Raji (cell line): Measurements from ENCODE around the gene VCL.

Experiments
- POLR2A ChIP-seq: IDR thresholded peaks from 2 replicates; pipeline ENCODE4 v1.6.1; 2011; ENCODE audit warnings: low read depth, low read length, control low read depth; ENCODE audit not compliant: insufficient read depth

The VCL gene

DNA sequence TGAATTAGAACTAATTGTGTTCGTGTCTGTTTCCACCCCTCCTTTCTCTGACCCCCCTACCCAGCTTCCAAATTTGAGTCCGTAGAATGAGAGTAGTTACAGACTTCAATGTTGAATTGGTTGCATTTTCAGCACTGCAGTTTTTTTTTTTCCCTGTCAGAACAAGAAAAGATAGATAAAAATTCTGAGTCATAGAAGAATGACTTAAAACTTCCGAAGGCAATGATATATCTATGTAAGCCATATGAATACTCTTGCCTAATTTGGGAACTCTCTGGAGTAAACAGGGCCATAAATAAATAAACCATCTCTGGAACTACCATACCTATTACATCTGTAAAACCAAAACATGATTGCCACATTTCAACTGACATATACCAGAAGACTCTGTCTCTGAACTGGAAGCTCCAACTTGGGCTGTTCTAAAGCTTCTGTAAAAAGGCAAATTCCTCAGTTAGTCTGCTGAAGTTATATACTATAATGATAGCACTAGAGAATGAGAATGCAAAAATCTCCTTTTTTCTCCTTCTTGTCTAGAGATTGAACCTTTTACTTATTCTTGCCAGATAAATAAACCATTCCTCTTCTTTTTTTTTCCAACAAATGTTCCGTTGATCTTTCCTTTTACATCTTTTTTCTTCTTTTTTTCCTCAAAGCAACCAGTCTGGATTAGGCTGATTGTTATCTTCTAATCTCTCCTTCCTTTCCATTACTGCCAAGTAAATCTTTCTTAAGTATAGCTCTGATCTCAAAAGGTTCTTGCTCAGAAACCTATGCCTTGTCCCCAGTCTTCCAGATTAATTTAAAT lies 23.5 kb downstream of the VCL start:
- TF ChIP-seq POLR2A = no peak

DNA sequence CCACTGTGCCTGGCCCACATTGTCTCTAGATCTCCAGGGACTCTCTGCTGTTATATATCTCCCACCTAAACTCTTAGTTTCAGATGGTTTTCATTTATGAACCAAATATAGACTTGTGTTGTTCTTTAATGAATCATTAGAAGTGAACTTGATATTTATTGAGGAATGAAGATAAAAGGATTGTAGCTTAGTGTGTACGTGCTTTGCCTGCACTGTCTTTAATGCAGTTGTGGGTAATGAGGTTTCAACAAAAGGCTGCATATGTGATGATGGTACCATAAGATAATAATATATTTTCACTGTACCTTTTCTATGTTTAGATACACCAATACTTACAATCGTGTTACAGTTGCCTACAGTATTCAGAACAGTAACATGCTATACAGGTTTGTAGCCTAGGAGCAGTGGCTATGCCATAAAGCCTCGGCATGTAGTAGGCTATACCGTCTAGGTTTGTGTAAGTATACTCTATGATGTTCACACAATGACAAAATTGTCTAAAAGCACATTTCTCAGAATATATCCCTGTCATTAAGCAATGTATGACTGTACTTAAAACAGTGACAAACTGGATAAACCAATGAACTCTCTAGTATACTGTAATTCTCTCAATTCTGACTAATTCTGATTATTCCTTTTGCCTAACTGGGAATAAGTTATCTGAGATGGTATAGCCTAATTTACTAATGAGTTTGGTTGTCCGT lies 25.2 kb downstream of the VCL start:
- no peak for TF ChIP-seq POLR2A

- no peak for TF ChIP-seq POLR2A
Observed at GRCh38 chr10:74024600-74024999, 26.7 kb downstream of the VCL start.

- TF ChIP-seq POLR2A = no peak
Observed at GRCh38 chr10:74025380-74025978, 27.6 kb downstream of the VCL start.

- TF ChIP-seq POLR2A = no peak
Observed at GRCh38 chr10:74026428-74027015, 28.6 kb downstream of the VCL start.

DNA sequence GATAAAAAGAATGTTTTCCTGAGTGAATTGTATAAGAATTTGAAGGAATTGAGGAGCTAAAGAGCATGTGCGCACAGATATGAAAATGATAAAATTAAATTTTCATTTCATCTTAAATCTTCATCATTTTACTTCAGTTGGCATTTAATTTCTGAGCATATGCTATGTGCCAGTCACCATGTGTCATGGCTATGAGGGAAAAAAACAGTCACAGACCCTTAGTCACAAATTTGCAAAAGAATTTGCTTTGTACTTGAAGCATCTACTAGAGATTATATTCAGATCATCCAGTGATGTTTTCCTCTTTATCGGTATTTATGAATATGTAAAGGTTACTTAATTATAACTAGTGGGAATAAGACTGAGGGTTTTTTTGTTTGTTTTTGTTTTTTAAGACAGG lies 29.8 kb downstream of the VCL start:
- TF ChIP-seq POLR2A = no peak

GRCh38 chr10:74029943-74030342 lies 32.0 kb downstream of the VCL start:
- no peak for TF ChIP-seq POLR2A

DNA sequence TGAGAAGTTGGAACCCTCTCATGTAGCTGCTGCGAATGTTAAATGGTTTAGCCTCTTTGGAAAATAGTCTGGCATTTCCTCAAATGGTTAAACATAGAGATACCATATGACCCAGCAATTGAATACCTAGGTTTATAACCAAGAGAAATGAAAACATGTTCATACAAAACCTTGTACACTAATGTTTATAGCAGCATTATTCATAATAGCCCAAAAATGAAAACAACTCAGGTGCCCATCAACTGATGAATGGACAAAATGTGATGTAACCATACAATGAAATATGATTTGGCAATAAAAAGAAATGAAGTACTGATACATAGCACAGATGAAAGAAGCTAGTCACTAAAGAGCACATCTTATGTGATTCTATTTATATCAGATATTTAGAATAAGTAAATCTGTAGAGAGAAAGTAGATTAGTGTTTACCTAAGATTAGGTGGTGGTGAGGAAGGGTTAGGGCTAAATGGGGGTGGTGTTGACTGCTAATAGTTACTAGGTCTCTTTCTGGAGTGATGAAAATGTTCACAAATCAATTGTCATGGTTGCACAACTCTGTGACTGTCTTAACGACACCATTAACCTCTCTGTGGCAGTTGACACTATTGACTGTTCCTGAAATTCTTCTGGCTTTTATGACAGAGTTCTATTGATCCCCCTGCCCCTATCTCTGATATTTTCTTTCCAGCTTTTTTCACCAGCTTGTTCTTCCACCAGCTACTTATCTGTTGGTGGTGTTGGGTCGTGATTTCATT lies 35.2 kb downstream of the VCL start:
- no peak for TF ChIP-seq POLR2A

- no peak for TF ChIP-seq POLR2A
Observed at GRCh38 chr10:74033702-74034101, 35.8 kb downstream of the VCL start.

DNA sequence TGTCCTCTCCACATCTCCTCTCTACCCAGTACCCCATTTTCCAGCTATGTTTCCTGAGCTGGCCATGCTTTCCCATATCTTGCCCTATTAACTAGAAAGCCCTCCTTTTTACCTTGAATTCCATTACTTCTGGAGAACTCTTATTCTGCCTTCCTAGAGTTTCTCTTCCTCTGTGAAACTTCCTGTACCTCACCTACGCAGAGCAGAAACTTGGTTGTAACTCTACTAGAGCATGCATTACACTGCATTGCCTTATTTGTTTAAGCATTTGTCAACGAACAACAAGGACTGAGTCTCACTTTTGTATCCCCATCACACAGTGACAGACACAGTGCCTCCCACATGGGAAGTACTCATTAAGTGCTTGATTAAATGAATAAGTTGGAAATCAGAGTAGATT lies 36.4 kb downstream of the VCL start:
- no peak for TF ChIP-seq POLR2A

GRCh38 chr10:74035303-74035702 lies 37.4 kb downstream of the VCL start:
- no peak for TF ChIP-seq POLR2A

GRCh38 chr10:74036474-74036873 lies 38.6 kb downstream of the VCL start:
- TF ChIP-seq POLR2A = no peak

- no peak for TF ChIP-seq POLR2A
Observed at GRCh38 chr10:74039561-74040145, 41.7 kb downstream of the VCL start.
